A673 (cell line): Measurements from ENCODE around the gene UNC79. TPM values are rescaled to one million over a fixed set of nuclear protein-coding genes. Genes with fewer than 3 reads are reported as not detected.

Experiments used
- BruUV-seq: library from RNA; stranded (reverse); fragments of 400-500 nt; replicated peaks from 2 replicates; lab custom pipeline; 2021; lab: Mats Ljungman, UMichigan
- CTCF ChIA-PET: fragments of 300-600 bp; sonication (Branson Sonifier 250); formaldehyde crosslinking; loops from one replicate; lab custom pipeline; 2022; ENCODE audit warnings: antibody characterized with exemption; lab: Charles Lee
- POLR2A ChIA-PET: fragments of 300-600 bp; sonication (Branson Sonifier 250); formaldehyde crosslinking; loops from one replicate; lab custom pipeline; 2022; ENCODE audit warnings: antibody characterized with exemption; ENCODE audit not compliant: low non-redundant PET; lab: Charles Lee
- DNase-seq: peaks from one replicate; pipeline ENCODE4 v3.0.0-alpha.2; 2015; ENCODE audit warnings: low spot score
- H3K27ac ChIP-seq: fragments of 200-600 bp; sonication (generic); 2 replicates; pipeline ENCODE4 v1.5.1; 2016; ENCODE audit warnings: mixed run types, low read depth, mild to moderate bottlenecking, mixed read lengths, antibody characterized with exemption, low read length; ENCODE audit not compliant: poor library complexity, severe bottlenecking
- H3K27me3 ChIP-seq: fragments of 200-600 bp; sonication (generic); replicated peaks from 2 replicates; pipeline ENCODE4 v1.6.1; 2017; ENCODE audit warnings: mixed run types, low read depth, mild to moderate bottlenecking, mixed read lengths, antibody characterized with exemption, low read length; ENCODE audit not compliant: insufficient read depth, poor library complexity
- H3K36me3 ChIP-seq: fragments of 200-600 bp; sonication (generic); 2 replicates; pipeline ENCODE4 v1.6.1; 2016; ENCODE audit warnings: mixed run types, mild to moderate bottlenecking, mixed read lengths, antibody characterized with exemption, low read length; ENCODE audit not compliant: insufficient read depth, poor library complexity, severe bottlenecking
- H3K4me1 ChIP-seq: fragments of 200-600 bp; sonication (generic); 2 replicates; pipeline ENCODE4 v1.6.1; 2017; ENCODE audit warnings: mixed run types, mild to moderate bottlenecking, mixed read lengths, antibody characterized with exemption, low read length; ENCODE audit not compliant: insufficient read depth, poor library complexity, severe bottlenecking
- H3K4me3 ChIP-seq: fragments of 200-600 bp; sonication (generic); 2 replicates; pipeline ENCODE4 v1.5.1; 2016; ENCODE audit warnings: low read depth, mixed run types, mild to moderate bottlenecking, mixed read lengths, low read length; ENCODE audit not compliant: poor library complexity, severe bottlenecking
- H3K9me3 ChIP-seq: fragments of 200-600 bp; sonication (generic); 2 replicates; pipeline ENCODE4 v1.6.1; 2016; ENCODE audit warnings: mixed run types, low read depth, mild to moderate bottlenecking, mixed read lengths, antibody characterized with exemption, low read length; ENCODE audit not compliant: poor library complexity, severe bottlenecking
- CTCF ChIP-seq: fragments of 300-800, 200-600 bp; sonication (generic); conservative IDR thresholded peaks from 2 replicates; pipeline ENCODE4 v1.5.1; 2017; ENCODE audit warnings: low read depth, mild to moderate bottlenecking, antibody characterized with exemption, low read length, moderate library complexity, mixed read lengths
- EZH2 ChIP-seq: fragments of 200-600 bp; sonication (generic); IDR thresholded peaks from 2 replicates; pipeline ENCODE4 v1.6.1; 2017; ENCODE audit warnings: borderline replicate concordance, low read depth, mild to moderate bottlenecking, mixed read lengths, antibody characterized with exemption, low read length; ENCODE audit not compliant: poor library complexity, severe bottlenecking
- intact Hi-C: fragments of 100-400 bp; cut with micrococcal nuclease; formaldehyde crosslinking; loops from one replicate; pipeline ENCODE4 v1.10.0; 2022; ENCODE audit not compliant: unreplicated experiment
- total RNA-seq: library from RNA; stranded (reverse); gene quantifications from 2 replicates; pipeline ENCODE4 v1.2.3, GENCODE V29; 2021

UNC79 gene
- total RNA-seq, 1 experiment from 2014 or later: 0.15 TPM

DNA sequence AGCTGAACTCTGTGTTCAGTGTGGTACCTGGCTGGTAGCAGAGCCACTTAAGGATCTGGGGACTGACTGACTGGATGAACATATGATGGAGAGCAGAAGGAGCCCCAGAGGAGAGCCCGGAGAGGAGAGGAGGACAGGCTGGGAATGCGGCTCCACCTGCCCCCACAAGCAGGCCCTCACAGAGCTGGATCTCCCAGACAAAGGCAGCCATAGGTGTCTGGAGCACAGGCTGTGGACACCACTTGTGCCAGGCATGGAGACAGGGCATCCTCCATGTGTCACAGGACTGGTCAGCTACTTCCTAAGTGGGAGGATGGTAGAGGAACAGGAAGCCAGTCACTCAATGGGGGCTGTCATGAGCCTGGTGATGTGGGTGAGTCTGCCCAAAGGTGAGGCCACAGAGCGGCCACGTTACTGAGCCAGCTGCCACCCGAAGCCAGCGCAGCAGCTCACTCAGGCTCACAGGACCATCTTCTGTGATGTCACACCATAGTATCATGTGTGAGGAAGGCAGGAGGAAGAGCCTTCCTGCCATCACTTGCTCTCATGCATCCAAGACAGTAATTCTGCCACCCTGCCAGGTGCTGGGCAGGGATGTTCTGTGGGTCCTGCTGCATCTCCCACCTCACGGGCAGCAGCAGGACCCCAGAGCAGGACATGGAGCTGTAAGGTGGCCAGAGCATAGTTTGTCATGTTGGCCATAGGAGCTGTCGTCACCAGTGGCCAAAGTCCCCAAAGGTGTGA is 285.4 kb downstream of the UNC79 start:
- Histone ChIP-seq H3K4me3 (no peak overlapping the region), H3K27me3 (peaks cover 3% of the 10 kb centered on the region), H3K9me3 (no peaks in the 10 kb centered on the region), H3K36me3 (no peaks in the 10 kb centered on the region), H3K4me1 (no peaks in the 10 kb centered on the region), H3K27ac (no peak overlapping the region)
- intact Hi-C loops: no loop called here
- ChIA-PET CTCF (no interaction called here), POLR2A (no interaction called here)
- TF ChIP-seq EZH2 (no peak), CTCF (no peak)
- no TSS peak for BruUV-seq
- DNase-seq: no peak

DNA sequence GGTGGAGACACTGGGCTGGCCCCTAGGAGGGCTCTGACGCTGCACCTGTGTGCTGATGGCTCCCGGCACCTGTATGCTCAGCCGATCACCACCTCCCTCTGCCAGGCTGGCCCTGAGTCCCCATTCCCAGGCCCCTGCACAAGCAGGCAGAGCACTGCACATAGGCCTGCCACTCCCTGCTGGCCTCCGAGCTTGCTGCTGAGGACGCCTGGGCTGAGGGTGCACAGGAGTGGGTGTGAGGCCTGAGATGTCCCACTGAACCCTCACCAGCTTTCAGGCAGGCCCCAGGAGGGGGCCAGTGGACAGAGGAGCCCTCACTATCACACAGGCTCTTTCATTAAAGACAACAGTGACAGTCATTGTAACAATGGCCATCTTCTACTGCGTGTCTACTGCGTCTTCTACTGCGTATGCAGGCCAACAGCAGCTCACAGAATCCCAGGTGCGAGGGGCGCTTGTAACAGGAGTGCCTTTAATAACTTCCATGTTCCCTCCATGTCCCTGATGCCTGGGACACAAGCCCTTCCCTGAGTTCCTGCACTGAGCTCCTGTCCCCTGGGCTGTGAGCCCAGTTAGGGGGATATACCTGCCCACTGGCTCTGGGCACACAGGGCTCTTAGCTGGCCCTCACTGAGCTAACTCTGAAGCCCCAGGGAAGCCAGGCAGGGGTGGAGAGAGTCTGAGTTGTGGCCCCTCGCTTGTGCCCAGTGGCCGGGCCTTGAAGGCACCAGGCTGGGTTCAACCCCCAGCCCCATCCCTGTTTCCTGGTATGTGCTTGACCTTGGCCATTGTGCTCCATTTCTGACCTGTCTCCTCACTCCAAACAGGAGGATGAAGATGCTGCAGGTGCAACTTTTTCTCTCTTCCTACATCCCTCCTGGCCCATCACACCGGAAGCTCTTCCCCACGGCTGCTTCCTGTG is 286.3 kb downstream of the UNC79 start:
- no peak for TF ChIP-seq EZH2
- intact Hi-C loops: no loop called here
- no peak for DNase-seq
- H3K27ac ChIP-seq: no peak overlapping the region
- H3K36me3 ChIP-seq: no peaks in the 10 kb centered on the region
- POLR2A ChIA-PET: no interaction called here
- no peaks in the 10 kb centered on the region for H3K9me3 ChIP-seq
- H3K4me3 ChIP-seq: no peak overlapping the region
- no TSS peak for BruUV-seq
- CTCF ChIA-PET: no interaction called here
- H3K27me3 ChIP-seq: peaks cover 3% of the 10 kb centered on the region
- no peaks in the 10 kb centered on the region for H3K4me1 ChIP-seq

DNA sequence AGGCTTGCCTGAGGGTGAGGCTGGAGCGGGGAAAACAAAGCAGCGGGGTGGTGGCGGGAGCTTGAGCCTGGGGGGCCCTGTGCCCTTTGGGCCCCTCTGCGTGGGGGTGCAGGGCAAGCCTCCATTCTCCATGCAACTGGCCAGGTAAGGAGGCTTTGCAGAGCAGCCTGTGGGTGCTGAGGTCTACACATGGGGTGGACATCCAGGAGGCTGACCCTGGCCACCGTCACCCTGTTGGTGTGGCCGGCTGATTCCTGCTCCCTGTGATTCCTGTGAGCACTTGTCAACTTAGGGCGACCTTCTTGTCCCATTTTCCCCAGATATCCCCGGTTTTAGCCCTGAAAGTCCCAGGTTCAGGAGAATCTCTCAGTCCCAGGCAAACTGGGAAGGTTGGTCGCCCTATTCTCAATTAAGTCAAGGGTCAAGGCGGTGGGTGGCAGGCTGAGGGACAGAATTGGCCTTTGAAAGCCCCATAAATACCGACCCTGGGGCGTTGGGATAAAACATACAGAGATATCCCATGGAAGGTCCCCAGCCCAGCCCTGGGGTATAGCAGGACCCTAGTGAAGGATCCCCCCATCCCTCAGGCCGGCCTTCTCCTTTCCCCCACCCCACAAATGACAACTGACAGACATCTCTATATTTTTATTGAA is 287.1 kb downstream of the UNC79 start:
- ChIA-PET POLR2A (no interaction called here), CTCF (no interaction called here)
- TF ChIP-seq CTCF (no peak), EZH2 (no peak)
- H3K4me3 ChIP-seq: no peak overlapping the region
- intact Hi-C loops: no loop called here
- no TSS peak for BruUV-seq
- H3K27ac ChIP-seq: no peak overlapping the region
- no peaks in the 10 kb centered on the region for H3K9me3 ChIP-seq
- no peak for DNase-seq
- no peaks in the 10 kb centered on the region for H3K4me1 ChIP-seq
- peaks cover 3% of the 10 kb centered on the region for H3K27me3 ChIP-seq
- H3K36me3 ChIP-seq: no peaks in the 10 kb centered on the region
